CD4-positive, alpha-beta T cell treated with Interferon gamma for 1 hour (primary cell): Measurements from ENCODE around the gene TMED10.

Source experiments
- DNase-seq: peaks from one replicate; pipeline ENCODE4 v3.0.0-alpha.2; 2020

TMED10 gene

DNA sequence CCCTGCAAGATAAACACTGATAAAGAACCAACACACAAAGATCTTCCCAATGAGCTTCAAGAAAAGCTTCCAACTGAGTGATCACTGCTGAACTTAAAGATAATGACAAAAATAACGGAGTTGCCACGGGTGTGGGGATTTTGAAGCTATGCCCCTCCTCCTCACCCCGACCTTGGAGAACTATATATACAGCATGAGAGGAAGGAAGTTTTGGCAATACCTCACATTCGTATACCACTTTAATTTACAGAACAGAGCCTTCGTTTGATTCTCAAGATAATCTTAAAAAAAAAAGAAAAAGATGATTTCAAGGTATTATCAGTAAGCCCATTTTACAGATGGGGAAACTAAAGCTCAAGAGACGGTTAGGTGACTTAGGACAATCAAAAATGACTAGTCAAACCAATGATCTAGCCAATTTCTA, 50.3 kb downstream of the TMED10 start:
- peak; percentile 7 for DNase-seq

DNA sequence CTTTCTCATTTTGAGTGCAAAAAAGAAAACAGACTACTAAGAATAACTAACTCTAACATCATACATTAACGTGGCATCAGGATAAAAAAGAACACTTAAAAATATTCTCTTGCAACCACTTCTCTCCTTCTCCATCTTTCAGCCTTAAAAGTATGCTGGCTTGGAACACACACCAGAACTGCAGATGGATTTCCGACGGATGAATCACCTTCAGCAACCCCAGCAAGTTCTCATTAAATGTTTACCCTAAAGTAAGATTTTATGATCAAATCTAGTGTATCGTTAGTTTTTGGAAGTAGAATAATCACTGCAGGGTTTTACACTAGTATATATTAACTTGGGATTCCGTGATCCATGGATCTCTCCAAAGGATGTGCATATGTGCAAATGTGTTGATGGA, 50.8 kb downstream of the TMED10 start:
- no peak for DNase-seq

DNA sequence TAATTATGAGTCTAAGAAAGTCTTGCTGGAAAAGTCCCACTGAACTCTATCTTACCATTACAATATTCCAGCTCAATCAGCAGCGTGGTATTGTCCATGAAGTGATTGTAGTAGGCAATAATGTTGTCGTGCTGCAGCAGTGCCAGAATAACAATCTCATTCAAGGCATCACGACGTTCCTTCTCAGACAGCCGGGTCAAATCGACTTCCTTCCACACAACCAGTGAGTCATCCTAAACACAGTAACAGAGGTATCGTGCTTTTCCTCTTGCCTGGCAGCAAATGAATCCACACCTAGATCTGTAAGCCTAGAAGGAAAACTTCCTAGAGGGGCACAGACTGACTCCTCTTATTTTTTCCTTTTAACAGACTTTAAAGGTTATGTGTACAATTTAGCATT, 52.4 kb downstream of the TMED10 start:
- DNase-seq: peak; percentile 16

DNA sequence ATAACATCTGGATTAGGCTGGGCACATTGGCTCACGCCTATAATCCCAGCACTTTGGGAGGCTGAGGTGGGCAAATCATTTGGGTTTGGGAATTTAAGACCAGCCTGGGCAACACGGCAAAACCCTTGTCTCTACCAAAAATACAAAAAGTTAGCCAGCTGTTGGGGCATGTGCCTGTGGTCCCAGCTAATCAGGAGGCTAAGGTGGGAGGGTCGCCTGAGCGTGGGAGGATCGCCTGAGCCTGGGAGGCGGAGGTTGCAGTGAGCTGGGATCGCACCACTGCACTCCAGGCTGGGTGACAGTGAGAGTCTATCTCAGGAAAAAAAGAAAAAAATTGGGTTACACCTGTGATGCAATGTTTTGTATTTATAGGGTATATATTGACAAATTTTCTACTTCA, 54.9 kb downstream of the TMED10 start:
- no peak for DNase-seq

DNA sequence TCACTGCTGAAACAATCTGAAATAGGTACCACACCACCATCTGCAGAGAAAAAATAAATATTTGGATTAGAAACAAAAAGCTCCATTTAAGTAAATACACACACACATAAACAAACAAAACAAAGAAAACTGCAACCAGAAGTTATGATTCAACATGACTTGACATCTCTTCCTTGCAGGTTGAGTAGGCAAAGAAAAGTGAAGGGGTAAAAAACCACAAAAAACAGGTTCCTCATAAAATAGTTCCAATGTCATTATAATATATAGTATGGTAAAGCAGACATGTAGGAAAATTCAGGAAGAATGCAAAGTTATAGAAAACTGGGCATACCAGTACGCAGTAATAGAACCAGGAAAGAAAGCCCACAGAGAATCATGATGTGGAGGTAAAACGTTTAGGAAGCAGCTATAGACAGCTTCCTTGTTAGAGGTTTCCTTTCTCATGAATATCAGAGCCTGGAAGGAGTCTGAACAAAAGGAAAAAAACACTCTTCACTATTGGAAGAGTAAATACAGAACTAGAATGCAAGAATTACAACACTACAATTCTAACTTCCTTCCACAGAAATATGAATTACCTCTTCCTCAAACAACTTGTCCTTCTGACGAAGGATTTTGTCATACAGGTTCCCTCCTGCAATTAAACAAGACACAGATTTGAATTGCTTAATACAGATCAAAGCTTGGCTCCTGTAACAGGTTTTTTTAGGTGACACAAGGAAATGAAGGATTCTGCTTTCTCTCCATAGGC, 55.7 kb downstream of the TMED10 start:
- DNase-seq: no peak

DNA sequence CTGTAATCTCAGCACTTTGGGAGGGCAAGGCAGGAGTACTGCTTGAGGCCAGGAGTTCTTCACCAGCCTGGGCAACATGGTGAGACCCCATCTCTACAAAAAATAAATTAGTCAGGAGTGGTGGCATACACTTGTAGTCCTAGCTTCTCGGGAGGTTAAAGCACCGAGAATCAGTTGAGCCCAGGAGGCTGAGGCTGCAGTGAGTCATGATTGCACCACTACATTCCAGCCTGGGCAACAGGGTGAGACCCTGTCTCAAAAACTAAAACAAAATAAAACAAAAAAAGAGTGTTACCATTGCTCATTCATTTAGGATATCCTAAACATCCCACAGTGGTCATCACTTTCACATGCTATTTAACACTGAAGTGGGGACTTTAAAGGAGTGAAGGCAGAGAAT, 57.4 kb downstream of the TMED10 start:
- no peak for DNase-seq

DNA sequence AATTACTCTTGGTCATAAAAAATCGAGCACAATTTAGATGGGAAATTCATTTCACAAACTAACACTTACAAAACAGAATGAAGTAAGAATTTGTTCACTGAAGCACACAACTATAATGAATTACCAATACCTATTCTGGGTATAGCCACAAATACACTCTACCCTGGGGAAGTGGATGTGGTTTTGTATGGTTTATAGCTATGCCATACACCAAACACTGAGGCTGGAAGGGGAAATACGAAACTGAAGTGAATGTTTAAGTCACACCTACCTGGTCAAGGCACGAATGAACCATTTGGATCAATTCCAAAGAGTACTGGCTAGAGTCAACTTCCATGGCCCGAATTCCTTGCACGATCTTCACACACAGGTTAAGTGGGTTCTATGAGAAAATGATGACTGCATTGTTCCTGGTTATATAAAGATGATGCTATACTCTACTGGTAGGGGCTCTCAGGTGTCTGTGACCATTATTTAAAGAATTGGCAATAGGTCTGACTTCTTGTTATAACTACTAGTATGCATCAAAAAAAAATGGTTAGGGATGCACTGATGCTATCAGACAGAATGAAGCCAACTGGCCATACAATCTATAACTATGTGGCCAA, 62.4 kb downstream of the TMED10 start:
- DNase-seq: no peak

DNA sequence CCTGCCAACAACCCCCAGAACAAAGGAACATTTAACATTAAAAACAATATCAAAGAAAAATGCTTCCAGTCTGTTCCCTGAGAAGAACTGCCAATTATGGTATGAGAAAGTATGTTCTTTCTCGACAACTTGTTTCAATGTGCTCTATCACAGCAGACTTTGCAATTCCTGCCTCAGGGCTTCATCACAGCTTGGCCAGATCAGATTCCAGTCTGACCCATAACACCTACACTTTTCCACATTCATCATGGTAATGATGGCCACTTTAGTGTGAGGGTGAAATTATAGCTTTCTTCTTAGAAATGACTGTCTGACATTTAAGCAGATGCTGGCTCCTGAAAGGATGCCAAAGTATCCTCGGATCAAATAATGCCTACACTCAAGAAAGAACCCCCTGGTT, 66.5 kb downstream of the TMED10 start:
- DNase-seq: no peak

DNA sequence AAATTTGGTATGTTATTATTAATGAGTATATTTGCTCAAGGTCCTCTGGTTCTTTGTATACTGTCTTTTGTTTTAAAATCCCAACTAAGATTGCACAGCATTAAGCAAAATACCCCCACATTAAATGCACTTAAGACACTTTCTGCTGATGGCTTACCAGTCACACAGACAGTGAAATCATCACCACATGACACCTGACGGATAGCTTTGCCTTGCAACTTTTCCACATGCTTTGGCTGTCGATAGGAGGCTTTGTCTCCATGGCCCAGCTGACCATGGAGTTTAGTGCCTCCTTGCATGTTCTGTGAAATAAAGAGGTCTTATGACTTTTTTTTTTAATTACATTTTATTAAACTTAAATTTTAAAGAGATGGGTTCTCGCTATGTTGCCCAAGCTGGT, 69.2 kb downstream of the TMED10 start:
- DNase-seq: no peak

DNA sequence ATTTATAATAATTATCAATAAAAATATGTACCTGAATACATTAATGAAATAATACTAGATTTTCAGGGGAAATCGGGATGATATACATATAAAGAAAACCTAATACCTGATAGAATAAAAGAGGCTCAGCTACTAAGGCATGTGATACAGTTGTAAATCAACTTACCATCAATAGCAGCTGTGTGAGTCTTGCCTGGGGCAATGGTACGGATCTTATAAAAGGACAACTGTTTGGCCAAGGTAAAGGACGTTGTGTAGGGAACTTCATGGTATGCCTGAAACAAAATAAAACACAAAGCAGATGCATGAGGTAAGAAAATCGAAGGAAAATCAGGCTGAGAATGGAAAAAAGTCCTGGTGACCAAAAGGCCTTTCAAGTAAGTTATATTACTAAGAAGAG, 74.9 kb downstream of the TMED10 start:
- no peak for DNase-seq

DNA sequence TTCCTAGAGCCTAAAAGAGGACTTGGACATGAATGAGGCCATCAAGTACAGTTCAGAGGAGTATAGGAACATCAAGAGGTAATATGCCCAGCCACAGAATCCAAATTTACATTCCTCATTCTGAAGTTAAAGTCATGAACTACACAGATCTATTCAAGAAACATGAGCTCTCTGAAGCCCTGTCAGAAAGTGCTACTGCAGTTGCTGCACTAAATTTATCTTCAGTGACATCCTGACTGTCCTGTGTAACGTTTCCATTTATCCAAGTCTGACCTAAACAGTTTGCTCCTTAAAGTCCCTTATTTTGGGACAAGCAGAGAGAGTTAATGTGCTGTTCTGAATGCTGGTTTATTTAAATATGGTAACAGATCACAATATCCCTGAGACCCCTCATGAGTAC, 77.7 kb downstream of the TMED10 start:
- DNase-seq: no peak

DNA sequence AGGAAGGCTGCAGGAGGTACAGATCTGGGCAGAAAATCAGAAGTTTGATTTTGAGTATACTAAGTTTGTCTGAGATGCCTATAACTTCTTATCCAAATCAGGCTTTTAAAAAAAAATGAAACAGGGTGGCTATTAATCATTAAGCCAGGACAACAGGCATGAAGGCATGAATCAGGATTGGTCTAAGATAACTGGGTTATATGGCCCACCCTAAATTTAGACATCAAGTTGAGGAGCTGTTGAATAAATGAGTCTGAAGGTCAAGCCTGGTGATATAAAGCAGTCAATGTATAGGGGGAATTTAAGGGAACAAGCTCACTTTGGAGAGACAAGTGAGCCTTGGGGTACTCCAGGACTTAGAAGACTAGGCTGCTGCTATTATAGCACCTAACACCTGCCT, 78.2 kb downstream of the TMED10 start:
- DNase-seq: no peak

DNA sequence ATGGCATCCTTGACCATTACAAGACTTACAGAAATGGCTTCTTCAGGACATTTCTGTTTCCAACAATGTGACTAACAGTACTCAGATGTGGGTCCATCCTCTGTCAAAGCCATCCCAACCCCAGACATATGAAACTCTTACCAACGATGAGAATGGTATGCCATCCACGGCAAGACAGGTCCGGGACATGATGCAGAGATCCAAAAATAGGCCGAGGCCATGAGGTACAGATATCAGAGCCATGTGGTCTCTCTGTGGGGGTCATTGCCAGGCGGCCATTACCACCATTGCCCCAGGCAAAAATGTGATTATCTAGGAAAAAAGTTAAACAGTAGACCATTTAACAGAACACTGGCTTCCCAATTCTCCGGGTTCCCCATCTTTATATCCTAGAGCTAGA, 79.5 kb downstream of the TMED10 start:
- DNase-seq: no peak

DNA sequence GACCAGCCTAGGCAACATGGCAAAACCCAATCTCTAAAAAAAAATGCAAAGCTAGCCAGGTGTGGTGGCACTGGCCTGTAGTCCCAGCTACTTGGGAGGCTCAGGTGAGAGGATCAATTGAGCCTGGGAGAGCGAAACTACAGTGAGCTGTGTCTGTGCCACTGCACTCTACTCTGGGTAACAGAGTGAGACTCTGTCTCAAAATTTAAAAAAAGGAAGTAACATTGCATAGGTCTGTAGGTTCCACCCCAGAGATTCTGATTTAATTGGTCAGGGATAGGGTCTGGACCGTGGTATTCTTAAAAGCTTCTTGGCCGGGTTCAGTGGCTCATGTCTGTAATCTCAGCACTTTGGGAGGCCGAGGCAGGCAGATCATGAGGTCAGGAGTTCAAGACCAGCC, 80.7 kb downstream of the TMED10 start:
- no peak for DNase-seq

DNA sequence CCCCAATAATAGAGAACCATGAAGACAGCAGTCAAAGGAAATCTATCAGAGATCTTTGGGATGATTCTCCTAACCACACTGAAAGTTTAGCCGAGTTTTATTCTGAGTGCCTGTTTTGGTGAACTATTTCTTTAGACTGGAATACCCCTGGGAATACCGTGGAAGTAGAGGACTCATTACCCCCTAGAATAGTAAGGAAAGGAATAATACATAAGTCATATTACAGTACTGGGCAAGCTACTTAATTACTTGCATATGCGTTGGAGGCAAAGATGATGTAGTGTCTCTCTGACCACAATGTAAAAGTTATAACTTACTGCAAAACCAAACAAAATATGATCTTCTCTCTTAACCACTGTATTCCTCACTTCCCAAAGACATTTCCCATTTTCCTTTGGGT, 81.5 kb downstream of the TMED10 start:
- DNase-seq: no peak

DNA sequence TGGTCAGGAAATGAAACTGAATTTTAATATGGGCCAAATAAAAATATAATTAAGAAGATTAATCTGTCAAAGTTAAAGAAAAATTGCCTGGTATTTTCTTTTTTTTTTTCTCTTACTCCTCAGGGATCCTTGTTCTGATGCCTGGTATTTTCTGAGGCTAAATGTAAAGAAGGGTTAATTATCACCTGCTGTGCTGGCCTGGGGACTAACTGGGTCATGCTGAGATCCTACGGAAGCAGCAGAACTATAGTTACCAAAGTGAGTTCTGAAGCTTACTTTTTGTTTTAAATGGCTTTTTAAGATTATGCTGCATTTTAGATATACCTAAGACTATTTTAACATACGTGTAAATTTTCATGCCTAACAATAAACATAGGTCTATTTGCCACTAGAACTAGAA, 83.7 kb downstream of the TMED10 start:
- no peak for DNase-seq

DNA sequence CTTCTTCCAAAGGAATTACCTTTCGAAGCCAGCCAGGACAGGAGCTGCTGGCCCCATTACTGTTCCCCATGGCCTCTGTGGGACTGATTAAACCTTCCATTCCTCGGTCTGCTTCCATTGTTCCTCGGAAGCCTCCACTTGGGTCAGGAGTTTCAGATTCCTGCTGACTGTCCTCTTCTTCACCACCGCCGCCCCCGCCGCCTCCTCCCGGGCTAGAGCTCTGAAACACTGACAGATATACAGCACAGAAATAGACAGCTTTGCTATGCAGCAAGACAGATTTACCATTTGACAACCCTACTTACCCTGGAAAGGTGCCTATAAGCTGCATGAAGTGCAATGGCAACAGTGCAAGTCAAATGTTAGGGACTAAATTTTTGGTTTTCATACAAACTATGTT, 85.2 kb downstream of the TMED10 start:
- DNase-seq: no peak

DNA sequence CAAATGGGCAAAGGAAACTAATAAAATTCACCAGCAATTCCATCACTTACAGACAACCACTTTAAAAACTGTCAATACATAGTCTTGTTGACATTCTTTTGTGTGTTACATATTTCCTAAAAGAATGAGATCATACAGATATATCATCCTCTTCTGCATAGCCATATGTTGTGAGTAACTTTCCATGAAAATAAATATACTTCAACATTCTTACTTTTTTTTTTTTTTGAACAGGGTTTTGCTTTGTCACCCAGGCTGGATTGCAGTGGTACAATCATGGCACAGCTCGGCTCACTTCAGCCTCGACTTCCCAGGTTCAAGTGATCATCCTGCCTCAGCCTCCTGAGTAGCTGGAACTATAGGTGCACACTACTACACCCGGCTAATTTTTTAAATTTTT, 86.1 kb downstream of the TMED10 start:
- no peak for DNase-seq

DNA sequence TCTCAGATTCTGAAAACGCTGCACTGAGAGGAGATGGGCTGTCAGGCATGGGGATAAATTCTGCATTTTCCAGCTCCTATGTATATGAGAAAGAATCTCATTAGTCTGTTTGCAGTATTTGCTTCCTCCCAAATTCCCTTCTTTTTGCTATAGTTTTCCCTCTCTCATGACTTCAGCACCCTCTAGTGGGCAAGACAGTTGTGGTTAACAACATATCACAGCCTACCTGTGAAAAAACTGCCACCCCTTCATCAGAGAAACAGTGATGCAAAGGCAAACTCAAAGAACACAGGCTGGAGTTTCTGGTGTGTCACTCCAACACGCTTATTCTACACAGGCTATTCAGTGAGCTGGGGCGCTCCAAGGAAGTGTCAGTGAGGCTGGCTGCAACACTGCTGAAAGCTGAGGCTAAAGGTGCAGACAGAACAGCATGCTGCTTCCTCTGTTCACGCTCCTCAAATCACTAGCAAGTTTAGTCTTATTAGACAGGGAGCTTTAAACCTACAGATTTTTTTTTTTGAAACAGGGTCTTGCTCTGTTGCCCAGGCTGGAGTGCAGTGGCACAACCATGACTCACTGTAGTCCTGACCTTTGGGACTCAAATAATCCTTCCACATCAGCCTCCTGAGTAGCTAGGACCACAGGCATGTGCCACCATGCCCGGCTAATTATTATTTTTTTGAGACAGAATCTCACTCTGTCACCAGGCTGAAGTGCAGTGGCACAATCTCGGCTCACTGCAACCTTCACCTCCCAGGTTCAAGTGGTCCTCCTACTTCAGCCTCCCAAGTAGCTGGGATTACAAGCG, 87.6 kb downstream of the TMED10 start:
- no peak for DNase-seq

DNA sequence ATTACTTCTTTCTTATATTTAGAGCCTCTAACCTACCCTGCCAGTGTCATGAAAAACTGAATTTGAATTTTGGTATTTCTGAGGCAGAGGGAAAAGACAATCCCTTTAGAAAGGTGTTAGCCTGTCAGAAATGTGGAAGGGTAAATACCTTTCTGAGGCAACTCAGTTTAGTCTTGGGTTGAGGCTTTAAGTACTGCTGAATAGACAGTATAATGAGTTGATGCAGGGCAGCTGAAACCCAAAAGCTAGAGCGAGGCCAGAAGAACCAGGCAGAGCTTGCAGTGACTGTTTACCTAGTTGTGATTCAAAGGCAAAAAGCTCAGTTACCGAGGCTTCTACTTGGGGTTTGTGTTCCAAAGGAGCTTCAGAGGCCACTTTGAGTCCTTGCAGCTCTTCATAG, 88.3 kb downstream of the TMED10 start:
- no peak for DNase-seq

DNA sequence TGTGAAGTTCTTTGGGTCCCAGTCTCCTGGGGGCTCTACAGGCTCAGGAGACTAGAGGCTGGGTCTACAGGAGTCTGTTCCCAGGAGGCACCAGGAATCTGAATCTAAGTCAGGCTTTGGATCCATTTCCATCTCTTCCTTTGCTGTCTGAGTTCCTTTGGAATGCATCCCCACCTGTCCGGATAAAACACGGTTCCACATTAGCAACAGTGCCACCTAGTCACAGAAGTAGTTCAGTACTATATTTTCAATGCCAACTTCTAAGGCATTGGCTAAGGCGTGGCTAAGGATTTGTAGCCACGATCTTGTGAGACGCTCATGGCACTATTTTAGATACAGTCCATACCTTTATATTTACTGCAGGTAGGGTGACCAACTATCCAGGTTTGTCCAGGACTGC, 91.9 kb downstream of the TMED10 start:
- no peak for DNase-seq

DNA sequence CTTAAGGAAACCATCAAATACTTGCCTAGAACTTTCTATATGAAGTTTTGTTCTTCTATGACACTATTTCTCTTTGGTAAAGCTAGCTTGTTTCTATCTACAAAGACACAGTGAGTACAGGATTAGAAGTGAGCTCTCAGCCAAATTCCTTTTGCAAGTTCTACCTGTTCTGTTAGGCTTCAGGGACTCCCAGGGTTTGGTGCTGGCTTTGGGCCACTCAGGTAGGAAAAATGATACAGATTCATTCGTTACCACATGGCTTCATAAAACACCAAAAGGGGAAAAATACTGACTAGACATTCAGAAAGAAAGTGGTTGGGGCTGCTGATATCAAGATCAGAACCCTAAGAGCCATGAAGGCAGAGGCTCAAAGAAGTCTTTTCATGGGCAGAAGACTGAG, 93.1 kb downstream of the TMED10 start:
- DNase-seq: no peak

DNA sequence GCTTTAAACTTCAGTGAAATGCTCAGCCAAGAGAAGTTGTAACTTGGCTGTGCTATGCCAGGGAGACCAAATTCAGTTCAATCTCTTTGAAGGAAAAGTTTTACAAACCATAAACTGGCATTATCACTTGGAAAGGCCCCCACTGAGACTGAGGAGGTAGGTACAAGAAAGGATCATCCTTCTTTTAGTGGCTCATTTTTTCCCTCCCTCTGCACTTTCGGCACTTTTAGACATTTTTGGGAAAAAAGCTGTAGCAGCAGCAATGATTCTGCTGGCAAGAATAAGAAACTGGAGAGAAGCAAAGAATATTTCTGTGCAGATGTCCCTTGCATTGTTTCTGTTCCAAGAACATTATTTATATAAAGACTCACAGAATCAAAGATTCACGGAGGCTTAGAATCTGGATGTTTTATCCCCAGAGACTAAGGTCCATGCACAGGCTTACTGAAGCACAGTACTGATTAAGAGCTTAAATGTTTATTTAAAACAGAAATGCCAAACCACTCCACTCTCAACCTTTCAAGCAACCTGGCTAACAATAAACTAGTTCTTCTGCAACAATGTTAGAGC, 94.7 kb downstream of the TMED10 start:
- DNase-seq: no peak
